Osteocyte (in vitro differentiated cells): ENCODE results near the gene MATCAP1. TPM values are rescaled to one million over a fixed set of nuclear protein-coding genes. Genes with fewer than 3 reads are reported as not detected.

Source experiments
- DNase-seq: peaks from one replicate; pipeline ENCODE4 v3.0.0; 2021; ENCODE audit warnings: mixed read lengths; ENCODE audit not compliant: unreplicated experiment; ENCODE audit errors: extremely low spot score
- H3K27ac Mint-ChIP-seq: one replicate; pipeline ENCODE4 v1.8.0; 2021; ENCODE audit warnings: mild to moderate bottlenecking, mixed read lengths; ENCODE audit not compliant: unreplicated experiment
- H3K27me3 Mint-ChIP-seq: one replicate; pipeline ENCODE4 v1.8.0; 2021; ENCODE audit warnings: mixed read lengths; ENCODE audit not compliant: unreplicated experiment
- H3K36me3 Mint-ChIP-seq: one replicate; pipeline ENCODE4 v1.8.0; 2021; ENCODE audit warnings: mixed read lengths; ENCODE audit not compliant: unreplicated experiment
- H3K4me1 Mint-ChIP-seq: one replicate; pipeline ENCODE4 v1.8.0; 2021; ENCODE audit warnings: mixed read lengths; ENCODE audit not compliant: unreplicated experiment
- H3K4me3 Mint-ChIP-seq: one replicate; pipeline ENCODE4 v1.8.0; 2021; ENCODE audit warnings: mild to moderate bottlenecking, moderate library complexity, mixed read lengths; ENCODE audit not compliant: unreplicated experiment
- H3K9me3 Mint-ChIP-seq: one replicate; pipeline ENCODE4 v1.8.0; 2021; ENCODE audit warnings: mixed read lengths; ENCODE audit not compliant: unreplicated experiment
- long read RNA-seq: library from polyadenylated mRNA; unstranded; transcript quantifications from one replicate; pipeline ENCODE4 v2.0.0, GENCODE V29; 2021
- total RNA-seq: library from RNA; stranded (reverse); gene quantifications from 2 replicates; pipeline ENCODE4 v1.2.1, GENCODE V29; 2021
- TF ChIP-seq, protein P1 (sequence below): fragments of 200-600 bp; sonication (generic); IDR thresholded peaks from 2 replicates; pipeline ENCODE4 v1.5.0; 2021; ENCODE audit warnings: antibody characterized with exemption, mild to moderate bottlenecking, moderate library complexity

Gene MATCAP1
- total RNA-seq = 26.6 and 35.7 TPM in 2 replicates
- long read RNA-seq, partial matches to known transcripts = 0 of 3 reads
- long read RNA-seq, other reads (novel, unspliced or antisense) = 1 of 3 reads

- DNase-seq = peak; percentile 96
- H3K27ac Mint-ChIP-seq = no peak within 1 kb of the TSS
- TF ChIP-seq, protein P1, sequence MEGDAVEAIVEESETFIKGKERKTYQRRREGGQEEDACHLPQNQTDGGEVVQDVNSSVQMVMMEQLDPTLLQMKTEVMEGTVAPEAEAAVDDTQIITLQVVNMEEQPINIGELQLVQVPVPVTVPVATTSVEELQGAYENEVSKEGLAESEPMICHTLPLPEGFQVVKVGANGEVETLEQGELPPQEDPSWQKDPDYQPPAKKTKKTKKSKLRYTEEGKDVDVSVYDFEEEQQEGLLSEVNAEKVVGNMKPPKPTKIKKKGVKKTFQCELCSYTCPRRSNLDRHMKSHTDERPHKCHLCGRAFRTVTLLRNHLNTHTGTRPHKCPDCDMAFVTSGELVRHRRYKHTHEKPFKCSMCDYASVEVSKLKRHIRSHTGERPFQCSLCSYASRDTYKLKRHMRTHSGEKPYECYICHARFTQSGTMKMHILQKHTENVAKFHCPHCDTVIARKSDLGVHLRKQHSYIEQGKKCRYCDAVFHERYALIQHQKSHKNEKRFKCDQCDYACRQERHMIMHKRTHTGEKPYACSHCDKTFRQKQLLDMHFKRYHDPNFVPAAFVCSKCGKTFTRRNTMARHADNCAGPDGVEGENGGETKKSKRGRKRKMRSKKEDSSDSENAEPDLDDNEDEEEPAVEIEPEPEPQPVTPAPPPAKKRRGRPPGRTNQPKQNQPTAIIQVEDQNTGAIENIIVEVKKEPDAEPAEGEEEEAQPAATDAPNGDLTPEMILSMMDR = no peak
- no peaks in the 10 kb centered on the region for H3K27me3 Mint-ChIP-seq
- H3K4me3 Mint-ChIP-seq = peak within 1 kb of the TSS; percentile 59
- no peaks in the 10 kb centered on the region for H3K9me3 Mint-ChIP-seq
- no peaks in the 10 kb centered on the region for H3K36me3 Mint-ChIP-seq
- peaks cover 12% of the 10 kb centered on the region for H3K4me1 Mint-ChIP-seq
Observed at GRCh38 chr16:67183627-67184452, at the start of gene MATCAP1. Gene MATCAP1 (minus strand): TSS chr16:67183963. CDS start chr16:67180610, 3,353 bp downstream.

DNA sequence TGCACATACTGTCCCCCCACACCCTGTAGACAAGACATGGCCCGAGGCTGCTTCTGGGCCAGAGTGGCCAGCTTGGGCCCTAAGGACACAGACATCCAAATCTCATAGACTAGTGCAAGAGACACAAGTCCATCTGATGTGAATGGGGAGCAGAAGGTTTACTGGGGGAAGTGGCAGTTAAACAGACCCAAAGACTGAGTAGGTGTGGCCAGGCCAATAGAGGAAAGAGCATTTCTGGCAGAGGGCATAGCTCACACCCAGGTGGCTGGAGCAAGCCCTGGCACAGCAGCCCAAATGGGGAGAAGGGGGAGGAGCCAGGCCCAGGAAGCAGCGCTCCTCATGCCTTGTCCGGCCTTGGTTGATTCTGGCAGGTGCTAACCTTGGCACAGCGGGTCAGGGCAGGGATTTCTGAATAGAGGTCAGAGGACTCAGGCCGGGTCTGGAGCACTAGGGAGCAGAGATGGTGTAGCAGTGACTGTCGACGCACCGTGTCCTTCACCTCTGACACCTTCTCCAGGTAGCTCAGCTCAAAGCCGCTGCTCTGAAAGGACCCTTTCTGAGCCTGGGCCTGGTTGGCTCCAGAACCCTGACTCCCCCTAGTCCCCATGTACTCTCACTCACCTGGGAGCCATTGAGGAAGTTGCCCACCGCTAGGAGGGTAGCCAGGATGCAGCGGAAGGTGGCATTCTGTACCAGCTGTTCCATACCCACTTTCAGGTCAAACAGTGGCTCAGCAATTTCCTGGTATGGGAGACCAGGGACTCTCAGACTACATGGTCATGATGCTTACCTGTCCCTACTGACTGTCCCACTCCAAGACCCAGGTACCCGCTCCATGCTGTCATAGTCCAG lies 47.3 kb upstream of the MATCAP1 start:
- H3K36me3 Mint-ChIP-seq = peaks cover 26% of the 10 kb centered on the region
- peaks cover 26% of the 10 kb centered on the region for H3K4me1 Mint-ChIP-seq
- H3K9me3 Mint-ChIP-seq = no peaks in the 10 kb centered on the region
- DNase-seq = no peak
- H3K27me3 Mint-ChIP-seq = no peaks in the 10 kb centered on the region
- no peak overlapping the region for H3K4me3 Mint-ChIP-seq
- TF ChIP-seq, protein P1 = no peak
- no peak overlapping the region for H3K27ac Mint-ChIP-seq

DNA sequence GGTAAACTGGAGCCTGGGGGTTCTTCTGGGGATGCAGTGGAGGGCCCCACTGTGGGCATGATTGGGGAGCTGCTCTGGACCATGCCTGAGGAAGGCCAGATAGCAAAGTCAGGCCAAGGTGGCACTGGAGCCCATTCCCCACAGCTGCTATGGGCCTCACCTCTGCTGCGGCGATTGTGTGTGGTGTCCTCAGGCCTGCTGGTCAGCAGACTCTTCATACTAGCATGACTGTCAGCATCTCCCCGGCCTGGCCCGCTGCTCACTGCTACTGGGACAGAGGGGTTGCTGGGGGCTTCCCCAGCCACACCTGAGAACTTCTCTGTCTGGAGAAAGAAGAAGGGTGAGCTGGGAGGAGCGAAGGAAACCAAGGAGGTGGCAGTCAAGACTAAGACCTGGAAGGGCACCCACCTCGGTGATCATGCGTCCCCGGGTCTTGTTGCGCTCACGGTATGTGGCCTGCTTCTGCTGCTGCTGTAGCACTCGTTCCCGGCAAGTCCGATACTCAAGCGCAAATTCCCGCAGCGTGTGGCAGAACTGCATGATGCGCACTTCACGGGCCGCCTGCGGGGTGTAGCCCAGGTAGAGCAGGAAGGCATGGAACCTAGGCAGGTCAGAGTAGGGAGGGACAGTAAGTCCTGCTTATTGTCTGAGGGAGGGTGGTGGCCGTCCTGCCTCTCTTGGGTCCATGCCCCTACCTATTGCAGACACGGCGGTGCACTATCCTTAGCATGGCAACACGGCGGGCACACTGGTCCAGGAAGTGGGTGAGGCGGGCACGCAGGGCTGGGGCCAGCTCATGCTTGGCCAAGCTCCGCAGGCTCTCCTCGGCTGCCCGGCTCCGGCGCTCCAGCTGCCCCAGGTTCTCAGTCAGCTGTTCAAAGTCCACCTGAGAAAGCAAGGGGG lies 46.4 kb upstream of the MATCAP1 start:
- peaks cover 31% of the 10 kb centered on the region for H3K4me1 Mint-ChIP-seq
- TF ChIP-seq, protein P1 = no peak
- H3K27me3 Mint-ChIP-seq = no peaks in the 10 kb centered on the region
- no peaks in the 10 kb centered on the region for H3K9me3 Mint-ChIP-seq
- no peak for DNase-seq
- no peak overlapping the region for H3K27ac Mint-ChIP-seq
- peaks cover 25% of the 10 kb centered on the region for H3K36me3 Mint-ChIP-seq
- no peak overlapping the region for H3K4me3 Mint-ChIP-seq

GRCh38 chr16:67228905-67229304 lies 45.1 kb upstream of the MATCAP1 start:
- Mint-ChIP-seq H3K27me3 (no peaks in the 10 kb centered on the region), H3K36me3 (peaks cover 22% of the 10 kb centered on the region), H3K4me1 (peaks cover 31% of the 10 kb centered on the region), H3K27ac (no peak overlapping the region), H3K9me3 (no peaks in the 10 kb centered on the region), H3K4me3 (no peak overlapping the region)
- DNase-seq = no peak
- TF ChIP-seq, protein P1 = no peak
